Measurements from ENCODE around the gene CD247. TPM values are rescaled to one million over a fixed set of nuclear protein-coding genes. Genes with fewer than 3 reads are reported as not detected.

The CD247 gene
- total and polyA plus RNA-seq, 2 experiments from 2014 or later = not detected

DNA sequence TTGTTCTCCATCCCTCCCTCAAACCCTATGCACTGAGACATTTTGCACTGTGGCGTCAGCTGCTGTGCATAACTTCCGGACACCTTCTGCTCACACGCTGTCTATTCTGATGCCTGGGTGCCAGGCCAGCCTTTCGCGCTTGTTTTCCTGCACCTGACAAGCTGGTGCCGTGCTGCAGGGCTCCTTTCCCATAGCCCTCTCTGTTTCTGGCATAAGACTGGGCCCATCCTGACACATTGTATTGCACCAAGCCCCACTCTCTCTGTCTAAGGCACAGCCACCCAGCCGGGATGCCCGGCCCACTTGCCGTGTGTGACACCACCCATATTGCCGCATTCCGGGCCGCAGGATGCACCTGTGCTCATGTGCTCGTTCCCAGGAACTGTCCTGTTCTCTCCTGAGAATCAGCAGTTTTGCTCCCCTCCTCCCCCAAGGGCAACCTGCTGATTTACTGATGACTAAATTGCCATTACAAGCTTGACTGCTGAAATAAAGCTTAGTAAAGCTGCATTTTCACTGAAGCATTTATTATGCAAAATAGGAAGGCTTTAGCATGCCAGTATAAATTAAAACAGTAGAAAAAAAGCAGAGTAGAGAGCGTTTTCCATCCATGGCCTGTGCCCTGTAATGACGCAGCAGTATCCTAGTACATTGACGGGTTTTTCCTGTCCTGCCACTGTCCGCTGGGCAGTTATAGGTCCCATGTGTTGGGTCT lies 88.0 kb downstream of the CD247 start:
- H4K20me1 ChIP-seq (ENCODE audit: insufficient read depth) = no peaks in the 10 kb centered on the region
- 81 to 86% methylated on average over 17 of the region's 17 CpGs for WGBS, 2 experiments (ENCODE audit: low coverage in 1 of 2, low lambda C conversion rate in 2 of 2, missing lambda C conversion rate in 2 of 2)
- peaks cover 8% of the 10 kb centered on the region; the same call in 1 of the 2 replicates for H3K4me1 ChIP-seq (ENCODE audit: insufficient read depth)
- no peak for TF ChIP-seq EZH2 (IDR thresholded peaks at IDR 0.05; ENCODE audit: insufficient read depth, poor library complexity, severe bottlenecking)
- TF ChIP-seq EZH2phosphoT487 (IDR thresholded peaks at IDR 0.05; ENCODE audit: insufficient read depth, low read depth) = no peak
- H3K27ac ChIP-seq = no peak overlapping the region
- no peaks in the 10 kb centered on the region for H3K36me3 ChIP-seq (ENCODE audit: low read depth)
- H3K27me3 ChIP-seq (replicated peaks; ENCODE audit: insufficient read depth) = no peaks in the 10 kb centered on the region
- H3K4me2 ChIP-seq (ENCODE audit: unreplicated experiment) = no peak overlapping the region
- no peaks in the 10 kb centered on the region for H3K9me3 ChIP-seq (ENCODE audit: low read depth)
- in situ Hi-C loops (cut with MboI) = no loop called here
- no peaks in the 10 kb centered on the region for H3K79me2 ChIP-seq (ENCODE audit: insufficient read depth)
- no peak overlapping the region for H3K9ac ChIP-seq
- no peaks in the 10 kb centered on the region for H3F3A ChIP-seq (ENCODE audit: insufficient read depth)
- no peak overlapping the region for H3K4me3 ChIP-seq
- H3K9me2 ChIP-seq (ENCODE audit: insufficient read depth) = no peaks in the 10 kb centered on the region
- no peak overlapping the region for H2AFZ ChIP-seq
- no peak for DNase-seq

DNA sequence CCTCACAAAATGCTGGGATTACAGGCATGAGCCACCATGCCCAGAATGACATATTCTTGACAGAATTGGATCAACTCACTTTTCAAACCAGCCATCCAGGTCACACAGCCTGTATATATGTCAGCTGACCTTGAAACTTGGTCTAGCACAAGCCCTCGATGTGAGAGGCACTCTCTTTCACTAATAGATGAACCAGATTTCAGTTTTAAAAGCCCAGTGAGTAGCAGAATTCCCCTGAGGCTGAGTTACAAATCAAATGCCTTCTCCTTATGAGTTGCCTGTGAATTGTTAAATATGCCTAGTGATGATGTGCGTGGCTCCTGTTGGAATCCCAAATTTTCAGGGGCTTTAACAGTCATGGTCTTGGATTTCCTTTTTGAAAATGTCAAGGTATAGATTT lies 88.7 kb downstream of the CD247 start:
- TF ChIP-seq EZH2phosphoT487 (IDR thresholded peaks at IDR 0.05; ENCODE audit: insufficient read depth, low read depth) (no peak), EZH2 (IDR thresholded peaks at IDR 0.05; ENCODE audit: insufficient read depth, poor library complexity, severe bottlenecking) (no peak)
- no peak overlapping the region for H3K27ac ChIP-seq
- H3K4me3 ChIP-seq = no peak overlapping the region
- H3F3A ChIP-seq (ENCODE audit: insufficient read depth) = no peaks in the 10 kb centered on the region
- H3K27me3 ChIP-seq (replicated peaks; ENCODE audit: insufficient read depth) = no peaks in the 10 kb centered on the region
- no peaks in the 10 kb centered on the region for H4K20me1 ChIP-seq (ENCODE audit: insufficient read depth)
- 94 to 96% methylated on average over 2 of the region's 2 CpGs for whole genome bisulfite sequencing, 2 experiments (ENCODE audit: low coverage in 1 of 2, low lambda C conversion rate in 2 of 2, missing lambda C conversion rate in 2 of 2)
- no peaks in the 10 kb centered on the region for H3K79me2 ChIP-seq (ENCODE audit: insufficient read depth)
- in situ Hi-C loops (cut with MboI) = no loop called here
- H3K9ac ChIP-seq = no peak overlapping the region
- no peaks in the 10 kb centered on the region for H3K9me3 ChIP-seq (ENCODE audit: low read depth)
- H3K9me2 ChIP-seq (ENCODE audit: insufficient read depth) = no peaks in the 10 kb centered on the region
- no peak for DNase-seq
- peaks cover 8% of the 10 kb centered on the region; the same call in 1 of the 2 replicates for H3K4me1 ChIP-seq (ENCODE audit: insufficient read depth)
- no peak overlapping the region for H2AFZ ChIP-seq
- no peaks in the 10 kb centered on the region for H3K36me3 ChIP-seq (ENCODE audit: low read depth)
- H3K4me2 ChIP-seq (ENCODE audit: unreplicated experiment) = no peak overlapping the region

DNA sequence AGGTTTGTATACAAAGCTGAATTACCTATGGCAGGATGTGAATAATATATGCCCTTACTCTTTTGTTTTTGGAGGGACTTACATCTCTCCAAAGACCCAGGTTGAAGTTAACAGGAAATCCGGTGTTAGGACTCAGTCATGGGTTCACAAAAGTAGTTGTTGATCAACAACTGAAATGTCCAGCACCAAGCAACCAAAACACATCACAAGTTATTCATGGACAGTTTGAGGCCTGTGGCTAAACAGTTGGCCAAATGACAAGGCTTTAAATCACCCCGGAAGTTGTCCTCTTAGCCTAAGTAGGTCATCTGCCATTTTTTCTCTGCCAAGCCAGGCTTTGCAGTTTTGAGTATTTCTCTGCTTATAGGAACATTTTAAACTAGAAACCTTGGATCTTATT lies 89.9 kb downstream of the CD247 start:
- no peak overlapping the region for H3K4me2 ChIP-seq (ENCODE audit: unreplicated experiment)
- no peaks in the 10 kb centered on the region for H3K9me3 ChIP-seq (ENCODE audit: low read depth)
- peaks cover 8% of the 10 kb centered on the region; the same call in 1 of the 2 replicates for H3K4me1 ChIP-seq (ENCODE audit: insufficient read depth)
- no peaks in the 10 kb centered on the region for H3F3A ChIP-seq (ENCODE audit: insufficient read depth)
- in situ Hi-C loops (cut with MboI) = no loop called here
- peak; percentile 56 for DNase-seq
- no peaks in the 10 kb centered on the region for H3K9me2 ChIP-seq (ENCODE audit: insufficient read depth)
- H3K27ac ChIP-seq = peak overlapping the region; percentile 22; the same call in 1 of the 2 replicates
- no peak overlapping the region for H3K4me3 ChIP-seq
- H2AFZ ChIP-seq = no peak overlapping the region
- WGBS, 2 experiments (ENCODE audit: low coverage in 1 of 2, low lambda C conversion rate in 2 of 2, missing lambda C conversion rate in 2 of 2) = 48 to 63% methylated on average over 2 of the region's 2 CpGs
- H3K36me3 ChIP-seq (ENCODE audit: low read depth) = no peaks in the 10 kb centered on the region
- no peak for TF ChIP-seq EZH2 (IDR thresholded peaks at IDR 0.05; ENCODE audit: insufficient read depth, poor library complexity, severe bottlenecking)
- H3K9ac ChIP-seq = no peak overlapping the region
- no peaks in the 10 kb centered on the region for H3K27me3 ChIP-seq (replicated peaks; ENCODE audit: insufficient read depth)
- H4K20me1 ChIP-seq (ENCODE audit: insufficient read depth) = no peaks in the 10 kb centered on the region
- H3K79me2 ChIP-seq (ENCODE audit: insufficient read depth) = no peaks in the 10 kb centered on the region

DNA sequence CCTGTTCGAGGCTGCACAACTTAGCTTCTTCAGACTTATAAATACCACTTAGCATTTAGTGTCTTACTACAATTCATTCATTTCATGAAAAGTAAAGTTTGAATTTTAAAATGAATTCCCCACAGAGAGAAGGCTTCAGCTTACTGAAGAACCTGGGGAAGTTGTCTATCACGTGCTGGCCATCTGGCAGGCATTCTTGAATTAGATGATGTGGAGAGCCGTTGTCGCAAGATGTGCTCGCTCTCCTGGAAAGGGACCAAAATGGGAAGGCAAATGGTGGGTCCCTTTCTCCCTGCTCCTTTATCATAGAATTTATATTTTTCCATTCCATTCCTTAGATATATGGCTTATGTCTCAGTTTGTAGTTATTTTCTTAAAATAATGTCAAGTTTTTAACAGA lies 90.5 kb downstream of the CD247 start:
- Histone ChIP-seq H2AFZ (no peak overlapping the region), H3K27ac (peak overlapping the region; percentile 22; the same call in 1 of the 2 replicates), H3K9me2 (ENCODE audit: insufficient read depth) (no peaks in the 10 kb centered on the region), H3K79me2 (ENCODE audit: insufficient read depth) (no peaks in the 10 kb centered on the region), H3K36me3 (ENCODE audit: low read depth) (no peaks in the 10 kb centered on the region), H3F3A (ENCODE audit: insufficient read depth) (no peaks in the 10 kb centered on the region), H3K9ac (no peak overlapping the region), H3K27me3 (replicated peaks; ENCODE audit: insufficient read depth) (no peaks in the 10 kb centered on the region), H3K4me2 (ENCODE audit: unreplicated experiment) (no peak overlapping the region), H4K20me1 (ENCODE audit: insufficient read depth) (no peaks in the 10 kb centered on the region), H3K4me1 (ENCODE audit: insufficient read depth) (peaks cover 8% of the 10 kb centered on the region; the same call in 1 of the 2 replicates), H3K9me3 (ENCODE audit: low read depth) (no peaks in the 10 kb centered on the region), H3K4me3 (no peak overlapping the region)
- WGBS, 2 experiments (ENCODE audit: low coverage in 1 of 2, low lambda C conversion rate in 2 of 2, missing lambda C conversion rate in 2 of 2) = 20 to 31% methylated on average over 5 of the region's 5 CpGs
- TF ChIP-seq EZH2phosphoT487 (IDR thresholded peaks at IDR 0.05; ENCODE audit: insufficient read depth, low read depth) = no peak
- no peak for TF ChIP-seq EZH2 (IDR thresholded peaks at IDR 0.05; ENCODE audit: insufficient read depth, poor library complexity, severe bottlenecking)
- DNase-seq = peak; percentile 51
- in situ Hi-C loops (cut with MboI) = no loop called here

All from GM23248 (cell line).